Epithelial cell of prostate (primary cell): Measurements from ENCODE around the gene LGALS3BP.
A peak's percentile ranks its signal among the peaks of the same experiment; 100 is the strongest.
"Not testable (repeated sequence)": the region's sequence is repeated elsewhere in the genome, so short reads cannot be mapped to it uniquely, and the experiment has no call there.

ENCODE experiments used
- DNase-seq: peaks from one replicate; pipeline ENCODE4 v3.0.0-alpha.2; 2011; ENCODE audit warnings: low read depth, low spot score
- H3K27ac ChIP-seq: fragments of 450-650 bp; 2 replicates; pipeline ENCODE4 v1.5.1; 2017; ENCODE audit warnings: mild to moderate bottlenecking

LGALS3BP gene

DNA sequence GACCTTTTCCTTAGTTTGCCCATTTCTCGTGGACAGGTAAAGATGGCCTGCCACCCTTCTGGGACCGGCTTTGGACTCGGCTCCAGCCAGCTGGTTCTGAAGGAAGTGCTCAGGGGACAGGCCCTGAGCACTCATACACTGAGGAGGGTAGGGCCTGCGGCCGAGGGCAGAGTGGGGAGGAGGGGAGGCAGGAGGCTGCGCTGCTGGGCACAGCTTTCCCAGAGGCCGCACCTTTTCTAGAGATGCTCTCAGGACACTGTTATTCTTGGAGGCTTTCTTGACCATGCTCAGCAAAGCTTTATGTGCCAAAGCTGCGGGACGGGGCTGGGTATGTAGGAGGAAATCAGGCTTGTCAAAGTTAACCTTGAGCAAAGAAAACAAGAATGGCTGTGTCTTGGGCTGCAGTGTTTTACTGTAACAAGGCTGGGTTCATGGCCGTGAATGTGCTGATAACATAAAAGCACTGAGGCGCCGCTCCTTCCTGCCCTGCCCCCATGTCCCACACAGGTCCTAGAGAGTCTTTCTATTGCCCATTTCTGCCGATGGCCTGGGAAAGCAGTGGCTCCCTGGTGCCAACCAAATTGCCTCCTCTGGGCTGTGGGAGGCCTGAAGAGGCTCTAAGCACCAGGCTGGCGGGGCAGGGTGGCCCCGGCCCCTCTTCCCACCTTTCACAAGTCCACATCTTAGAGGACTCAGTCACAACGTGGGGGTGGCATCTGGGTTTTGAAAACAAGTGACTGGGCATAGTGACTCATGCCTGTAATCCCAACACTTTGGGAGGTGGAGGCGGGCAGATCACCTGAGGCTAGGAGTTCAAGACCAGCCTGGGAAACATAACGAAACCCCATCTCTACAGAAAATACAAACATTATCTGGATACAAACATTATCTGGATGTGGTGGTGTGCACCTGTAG is 32.2 kb downstream of the LGALS3BP start:
- DNase-seq: no peak
- H3K27ac ChIP-seq: no peak overlapping the region

DNA sequence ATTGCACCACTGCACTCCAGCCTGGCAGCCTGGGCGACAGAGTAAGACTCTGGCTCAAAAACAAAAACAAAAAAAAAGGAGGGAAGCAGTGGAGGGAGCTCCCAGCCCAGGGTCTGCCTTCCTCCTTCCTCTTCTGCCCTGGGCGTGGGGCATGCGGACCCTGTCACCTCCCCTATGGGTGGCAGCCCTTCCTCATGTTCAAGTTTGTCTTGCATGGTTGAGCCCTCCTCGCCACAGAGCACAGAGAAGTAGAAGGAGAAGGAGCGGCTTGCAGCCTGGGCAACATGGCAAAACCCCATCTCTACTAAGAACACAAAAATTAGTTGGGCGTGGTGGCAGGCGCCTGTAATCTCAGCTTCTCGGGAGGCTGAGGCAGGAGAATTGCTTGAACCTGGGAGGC is 33.1 kb downstream of the LGALS3BP start:
- no peak for DNase-seq
- no peak overlapping the region for H3K27ac ChIP-seq

DNA sequence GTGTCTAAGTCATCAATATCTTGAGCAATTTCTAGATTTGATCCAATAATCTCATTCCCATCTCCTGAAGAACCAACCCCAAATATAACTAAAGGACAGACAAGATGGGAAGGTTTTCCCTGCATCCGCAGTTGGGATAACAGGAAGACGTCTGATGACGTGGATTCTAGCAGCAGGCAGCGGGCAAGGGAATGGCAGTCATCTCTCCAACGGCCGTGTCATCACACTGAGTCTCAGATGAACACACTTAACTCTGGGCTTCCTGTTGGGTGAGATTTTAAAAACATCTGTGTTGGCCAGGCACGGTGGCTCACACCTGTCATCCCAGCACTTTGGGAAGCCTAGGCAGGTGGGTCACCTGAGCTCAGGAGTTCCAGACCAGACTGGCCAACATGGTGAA is 33.6 kb downstream of the LGALS3BP start:
- no peak for DNase-seq

GRCh38 chr17:78945455-78945854 is 34.3 kb downstream of the LGALS3BP start:
- not testable (repeated sequence) for H3K27ac ChIP-seq, DNase-seq

More for the DNA sequence above, 33.6 kb downstream of the LGALS3BP start:
- no peak overlapping the region for H3K27ac ChIP-seq

- H3K27ac ChIP-seq: no peak overlapping the region
- no peak for DNase-seq
Observed at GRCh38 chr17:78944956-78945355, 34.8 kb downstream of the LGALS3BP start.

DNA sequence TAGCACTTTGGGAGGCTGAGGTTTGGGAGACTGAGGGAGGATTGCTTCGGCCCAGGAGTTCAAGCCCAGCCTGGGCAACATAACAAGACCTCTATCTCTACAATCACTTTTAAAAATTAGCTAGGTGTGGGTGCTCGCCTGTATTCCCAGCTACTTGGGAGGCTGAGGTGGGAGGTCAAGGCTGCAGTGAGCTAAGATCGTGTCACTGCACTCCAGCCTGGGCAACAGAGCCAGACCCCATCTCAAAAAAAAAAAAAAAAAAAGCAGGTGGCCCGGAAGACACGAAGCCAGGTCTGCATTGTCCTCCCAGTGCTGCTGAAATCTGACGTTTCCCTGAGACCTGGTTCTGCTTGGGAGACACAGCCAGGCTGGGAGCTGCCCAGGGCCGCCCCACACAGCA is 35.7 kb downstream of the LGALS3BP start:
- H3K27ac ChIP-seq: no peak overlapping the region

GRCh38 chr17:78940708-78941107 is 39.0 kb downstream of the LGALS3BP start:
- DNase-seq: no peak
- no peak overlapping the region for H3K27ac ChIP-seq

More for the DNA sequence above, 35.7 kb downstream of the LGALS3BP start:
- no peak for DNase-seq

GRCh38 chr17:78940258-78940657 is 39.5 kb downstream of the LGALS3BP start:
- H3K27ac ChIP-seq: no peak overlapping the region
- DNase-seq: no peak

DNA sequence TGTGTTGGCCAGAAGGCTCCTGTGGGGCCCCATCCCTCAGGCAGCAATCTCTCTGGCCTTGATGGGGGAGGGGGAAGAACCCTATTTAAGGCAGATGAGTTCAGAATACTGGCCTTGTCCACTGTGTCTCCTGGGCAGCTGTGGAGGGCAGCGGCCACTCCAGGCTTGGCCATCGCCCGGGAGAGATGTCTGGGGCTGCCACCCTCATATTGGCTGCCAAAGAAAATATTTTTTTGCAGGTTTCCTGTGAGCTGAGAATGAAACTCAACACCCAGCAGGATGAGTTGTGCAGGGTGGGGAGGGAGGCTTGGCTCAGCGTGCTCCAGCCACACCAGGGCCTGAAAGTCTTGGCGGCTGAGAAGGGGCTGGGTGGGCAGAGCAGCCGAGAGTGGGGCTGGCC is 40.1 kb downstream of the LGALS3BP start:
- H3K27ac ChIP-seq: no peak overlapping the region
- DNase-seq: no peak

GRCh38 chr17:78937561-78937960 is 42.2 kb downstream of the LGALS3BP start:
- H3K27ac ChIP-seq: no peak overlapping the region
- no peak for DNase-seq

DNA sequence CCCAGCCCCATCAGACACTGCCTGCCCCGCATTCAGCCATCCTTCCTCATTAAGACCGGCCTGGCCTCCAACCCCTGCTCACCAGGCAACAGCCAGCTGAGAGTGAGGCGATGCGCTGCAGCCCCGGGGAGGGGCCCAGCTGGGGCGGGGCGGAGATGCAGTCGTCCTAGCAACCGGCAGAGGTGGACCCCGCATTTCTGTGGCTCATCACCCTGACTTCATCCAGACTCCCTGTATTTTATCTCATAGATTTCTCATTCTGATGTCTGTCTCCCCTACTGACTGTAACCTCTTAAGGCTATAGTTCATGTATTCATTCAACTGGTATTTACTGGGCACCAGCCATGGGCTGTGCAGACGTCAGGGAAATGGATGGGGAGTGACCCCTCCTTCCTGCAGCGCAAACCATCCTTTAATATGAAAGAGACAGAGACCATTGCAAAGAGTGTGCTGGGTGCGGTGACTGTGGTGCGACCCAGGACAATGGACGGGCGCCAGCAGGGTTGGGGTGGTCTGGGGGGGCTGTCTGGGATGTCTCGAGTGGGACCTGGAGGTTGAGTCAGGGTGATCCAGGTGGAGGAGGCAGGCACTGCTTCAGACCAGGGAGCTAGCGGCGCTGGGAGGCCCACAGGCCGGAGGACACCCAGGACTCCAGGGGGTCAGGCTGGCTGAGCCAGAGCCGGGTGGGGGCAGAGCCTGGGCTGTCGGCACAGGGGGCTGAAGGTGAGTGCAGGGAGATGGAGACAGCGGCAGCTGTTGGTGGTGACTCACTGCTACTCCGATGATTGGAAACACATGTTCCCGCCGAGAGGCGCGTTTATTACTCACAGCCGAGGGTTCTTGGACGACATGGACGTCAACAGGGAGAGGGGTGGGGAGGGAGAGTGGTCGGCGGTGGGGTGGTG is 44.1 kb downstream of the LGALS3BP start:
- no peak for DNase-seq
- no peak overlapping the region for H3K27ac ChIP-seq

- no peak for DNase-seq
- peak overlapping the region; percentile 92 for H3K27ac ChIP-seq
Observed at GRCh38 chr17:78934681-78935418, 44.9 kb downstream of the LGALS3BP start.

- H3K27ac ChIP-seq: peak overlapping the region; percentile 92
- peak; percentile 87 for DNase-seq
Observed at GRCh38 chr17:78933959-78934568, 45.7 kb downstream of the LGALS3BP start.

DNA sequence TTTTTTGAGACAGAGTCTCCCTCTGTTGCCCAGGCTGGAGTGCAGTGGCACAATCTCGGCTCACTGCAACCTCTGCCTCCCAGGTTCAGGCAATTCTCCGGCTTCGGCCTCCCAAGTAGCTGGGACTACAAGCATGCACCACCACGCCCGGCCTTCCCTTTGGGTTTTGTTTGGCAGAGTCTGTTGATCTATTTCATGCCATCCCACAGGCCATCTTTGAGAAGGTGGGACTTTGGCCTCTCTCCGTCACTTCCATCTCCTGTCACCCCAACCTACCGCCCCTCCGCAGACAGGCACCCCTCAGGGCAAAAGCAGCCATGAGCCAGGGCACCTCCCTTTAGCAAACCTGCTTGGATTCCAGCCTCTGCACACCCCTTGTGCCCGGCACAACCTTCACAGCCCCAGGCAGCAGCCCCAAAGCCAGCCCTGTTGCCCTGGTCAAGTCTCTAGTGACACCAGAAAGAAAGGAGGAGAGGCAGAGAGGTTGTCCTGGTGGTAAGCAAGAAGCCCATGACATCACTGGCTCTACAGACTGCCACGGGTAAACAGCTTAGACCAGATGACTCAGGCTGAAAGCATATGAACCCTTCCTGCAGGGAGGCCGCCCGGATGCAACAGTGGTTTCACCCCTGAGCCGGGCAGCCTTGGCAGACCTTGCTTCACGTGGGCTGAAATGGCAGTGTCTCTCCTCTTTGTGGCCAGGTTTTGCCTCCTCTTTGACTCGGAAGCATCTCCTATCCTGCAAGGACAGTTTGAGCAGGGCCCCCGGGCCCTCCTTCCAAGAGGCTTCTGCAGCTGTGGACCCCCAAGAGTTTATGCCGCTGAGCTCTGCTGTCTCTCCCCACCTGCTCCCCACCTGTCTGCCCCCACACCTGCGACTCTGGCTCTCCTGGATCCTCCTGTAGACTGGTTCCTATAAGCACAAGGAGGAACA is 46.4 kb downstream of the LGALS3BP start:
- DNase-seq: peak; percentile 92
- peak overlapping the region; percentile 92 for H3K27ac ChIP-seq

GRCh38 chr17:78929908-78930775 is 49.6 kb downstream of the LGALS3BP start:
- H3K27ac ChIP-seq: no peak overlapping the region
- no peak for DNase-seq

DNA sequence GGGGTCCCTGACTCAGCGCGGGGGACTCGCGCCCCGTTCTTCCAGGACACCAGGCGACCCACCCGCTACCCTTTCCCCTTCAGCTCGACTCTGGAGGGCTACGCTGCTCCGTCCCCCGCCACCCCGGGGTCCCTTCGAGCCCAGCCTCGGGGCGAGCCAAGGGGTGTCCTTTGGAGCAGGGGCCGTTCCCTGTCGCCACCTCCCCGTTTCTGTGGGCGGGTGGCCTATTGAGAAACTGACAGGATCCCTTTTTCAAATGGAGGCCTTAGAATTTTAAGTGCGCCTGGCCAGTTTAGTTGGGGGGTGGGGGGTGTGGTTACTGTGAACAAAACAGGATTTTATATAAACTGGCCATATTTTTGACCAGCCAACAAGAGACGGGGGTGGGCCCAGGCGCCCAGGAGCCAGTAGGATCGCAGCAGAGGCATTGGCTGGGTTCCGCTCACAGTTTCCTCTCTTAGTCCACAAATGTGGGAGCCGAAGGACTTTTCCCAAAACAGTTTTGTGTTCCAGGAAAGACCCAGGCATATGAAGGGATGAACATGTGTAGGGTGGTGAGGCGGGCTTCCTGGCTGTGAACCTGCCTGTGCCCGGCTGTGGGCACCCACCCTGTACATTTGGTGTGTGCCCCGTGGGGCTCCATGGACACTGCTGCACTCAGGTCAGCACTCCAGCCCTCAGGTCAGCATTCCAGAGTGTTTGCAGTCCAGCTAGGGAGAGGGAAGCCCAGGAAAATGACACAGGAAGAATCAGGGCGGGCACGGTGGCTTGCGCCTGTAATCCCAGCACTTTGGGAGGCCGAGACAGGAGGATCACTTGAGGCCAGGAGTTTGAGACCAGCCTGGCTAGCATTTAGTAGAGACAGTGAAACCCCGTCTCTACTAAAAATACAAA is 53.8 kb downstream of the LGALS3BP start:
- no peak overlapping the region for H3K27ac ChIP-seq
- DNase-seq: no peak

GRCh38 chr17:78925234-78925633 is 54.5 kb downstream of the LGALS3BP start, which contains the start of gene TIMP2:
TIMP2 (minus strand) TSS chr17:78925387; CDS start chr17:78925088, 299 bp downstream.
- no peak for DNase-seq
- H3K27ac ChIP-seq: no peak within 1 kb of the TSS
